DND-41 (cell line): ENCODE results near the gene ANTKMT.

Source experiments
- EZH2 ChIP-seq: IDR thresholded peaks from 3 replicates; pipeline ENCODE4 v1.6.1; 2012; ENCODE audit warnings: borderline replicate concordance, low read depth, mild to moderate bottlenecking, moderate library complexity, low read length, inconsistent platforms; ENCODE audit not compliant: severe bottlenecking
- TF ChIP-seq, protein P1 (sequence below): IDR thresholded peaks from 2 replicates; pipeline ENCODE4 v1.5.1; 2012; ENCODE audit warnings: borderline replicate concordance, low read length, moderate library complexity, mild to moderate bottlenecking; ENCODE audit not compliant: poor library complexity, severe bottlenecking; ENCODE audit errors: extremely low read depth

DNA sequence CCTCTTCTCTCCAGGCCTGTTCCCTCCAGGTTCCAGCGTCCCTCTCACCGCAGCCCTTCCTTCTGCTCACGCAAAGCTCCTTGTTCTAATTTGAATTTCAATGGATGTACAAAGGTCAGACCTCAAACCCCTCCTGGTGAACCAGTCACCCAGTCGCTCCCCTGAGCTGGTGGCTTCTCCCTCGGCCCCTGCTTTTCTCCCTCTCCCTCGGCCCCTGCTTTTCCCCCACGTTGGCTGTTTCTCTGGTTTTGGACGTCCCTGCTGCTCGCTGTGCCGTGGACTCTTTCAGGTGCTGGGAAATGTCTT lies 31.0 kb downstream of the ANTKMT start:
- TF ChIP-seq, protein P1, sequence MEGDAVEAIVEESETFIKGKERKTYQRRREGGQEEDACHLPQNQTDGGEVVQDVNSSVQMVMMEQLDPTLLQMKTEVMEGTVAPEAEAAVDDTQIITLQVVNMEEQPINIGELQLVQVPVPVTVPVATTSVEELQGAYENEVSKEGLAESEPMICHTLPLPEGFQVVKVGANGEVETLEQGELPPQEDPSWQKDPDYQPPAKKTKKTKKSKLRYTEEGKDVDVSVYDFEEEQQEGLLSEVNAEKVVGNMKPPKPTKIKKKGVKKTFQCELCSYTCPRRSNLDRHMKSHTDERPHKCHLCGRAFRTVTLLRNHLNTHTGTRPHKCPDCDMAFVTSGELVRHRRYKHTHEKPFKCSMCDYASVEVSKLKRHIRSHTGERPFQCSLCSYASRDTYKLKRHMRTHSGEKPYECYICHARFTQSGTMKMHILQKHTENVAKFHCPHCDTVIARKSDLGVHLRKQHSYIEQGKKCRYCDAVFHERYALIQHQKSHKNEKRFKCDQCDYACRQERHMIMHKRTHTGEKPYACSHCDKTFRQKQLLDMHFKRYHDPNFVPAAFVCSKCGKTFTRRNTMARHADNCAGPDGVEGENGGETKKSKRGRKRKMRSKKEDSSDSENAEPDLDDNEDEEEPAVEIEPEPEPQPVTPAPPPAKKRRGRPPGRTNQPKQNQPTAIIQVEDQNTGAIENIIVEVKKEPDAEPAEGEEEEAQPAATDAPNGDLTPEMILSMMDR = no peak
- TF ChIP-seq EZH2 = no peak
